GM10248 (cell line): Measurements from ENCODE around the gene ESF1.

Experiments used
- CTCF ChIA-PET: fragments of 300-600 bp; sonication (Branson Sonifier 250); formaldehyde crosslinking; extraction: SDS; loops from one replicate; lab custom pipeline; 2021; ENCODE audit warnings: antibody characterized with exemption; lab: Yijun Ruan, JAX
- POLR2A ChIA-PET: fragments of 350-650 bp; sonication (Branson Sonifier 250); formaldehyde crosslinking; extraction: SDS; loops from one replicate; lab custom pipeline; 2020; ENCODE audit warnings: antibody characterized with exemption; lab: Yijun Ruan, JAX
- DNase-seq: peaks from one replicate; pipeline ENCODE4 v3.0.0; 2012; ENCODE audit errors: extremely low spot score
- TF ChIP-seq, protein P1 (sequence below): IDR thresholded peaks from 2 replicates; pipeline ENCODE4 v1.5.1; 2012; ENCODE audit warnings: mild to moderate bottlenecking, low read depth; ENCODE audit errors: extremely low read depth, missing control alignments, control extremely low read depth

Gene ESF1

DNA sequence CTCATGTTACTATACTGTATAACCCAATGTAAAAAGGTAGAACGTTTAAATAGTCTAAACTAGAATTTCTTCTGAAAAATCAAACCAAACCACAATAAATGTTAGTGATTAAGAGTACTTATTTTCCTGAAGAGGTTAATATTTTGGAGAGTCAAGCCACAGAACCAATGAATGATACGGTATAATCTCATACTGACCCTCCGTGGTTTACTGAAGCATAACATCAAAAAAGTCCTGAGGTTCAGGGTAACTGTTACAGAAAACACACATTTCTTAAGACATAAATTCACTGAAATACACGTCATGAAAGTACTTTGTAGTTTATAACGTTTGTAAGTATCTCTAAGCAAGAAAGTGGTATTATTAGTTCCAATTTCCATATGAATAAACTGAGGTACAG, 28.9 kb downstream of the ESF1 start:
- POLR2A ChIA-PET: no interaction called here
- TF ChIP-seq, protein P1, sequence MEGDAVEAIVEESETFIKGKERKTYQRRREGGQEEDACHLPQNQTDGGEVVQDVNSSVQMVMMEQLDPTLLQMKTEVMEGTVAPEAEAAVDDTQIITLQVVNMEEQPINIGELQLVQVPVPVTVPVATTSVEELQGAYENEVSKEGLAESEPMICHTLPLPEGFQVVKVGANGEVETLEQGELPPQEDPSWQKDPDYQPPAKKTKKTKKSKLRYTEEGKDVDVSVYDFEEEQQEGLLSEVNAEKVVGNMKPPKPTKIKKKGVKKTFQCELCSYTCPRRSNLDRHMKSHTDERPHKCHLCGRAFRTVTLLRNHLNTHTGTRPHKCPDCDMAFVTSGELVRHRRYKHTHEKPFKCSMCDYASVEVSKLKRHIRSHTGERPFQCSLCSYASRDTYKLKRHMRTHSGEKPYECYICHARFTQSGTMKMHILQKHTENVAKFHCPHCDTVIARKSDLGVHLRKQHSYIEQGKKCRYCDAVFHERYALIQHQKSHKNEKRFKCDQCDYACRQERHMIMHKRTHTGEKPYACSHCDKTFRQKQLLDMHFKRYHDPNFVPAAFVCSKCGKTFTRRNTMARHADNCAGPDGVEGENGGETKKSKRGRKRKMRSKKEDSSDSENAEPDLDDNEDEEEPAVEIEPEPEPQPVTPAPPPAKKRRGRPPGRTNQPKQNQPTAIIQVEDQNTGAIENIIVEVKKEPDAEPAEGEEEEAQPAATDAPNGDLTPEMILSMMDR: no peak
- no peak for DNase-seq
- CTCF ChIA-PET: interaction anchor here (1.3 to 4.5 kb wide), 3 partner anchors 10 to 32 kb away, joined by 3 to 30 read pairs (median 7); no protein-coding TSS in a partner anchor

DNA sequence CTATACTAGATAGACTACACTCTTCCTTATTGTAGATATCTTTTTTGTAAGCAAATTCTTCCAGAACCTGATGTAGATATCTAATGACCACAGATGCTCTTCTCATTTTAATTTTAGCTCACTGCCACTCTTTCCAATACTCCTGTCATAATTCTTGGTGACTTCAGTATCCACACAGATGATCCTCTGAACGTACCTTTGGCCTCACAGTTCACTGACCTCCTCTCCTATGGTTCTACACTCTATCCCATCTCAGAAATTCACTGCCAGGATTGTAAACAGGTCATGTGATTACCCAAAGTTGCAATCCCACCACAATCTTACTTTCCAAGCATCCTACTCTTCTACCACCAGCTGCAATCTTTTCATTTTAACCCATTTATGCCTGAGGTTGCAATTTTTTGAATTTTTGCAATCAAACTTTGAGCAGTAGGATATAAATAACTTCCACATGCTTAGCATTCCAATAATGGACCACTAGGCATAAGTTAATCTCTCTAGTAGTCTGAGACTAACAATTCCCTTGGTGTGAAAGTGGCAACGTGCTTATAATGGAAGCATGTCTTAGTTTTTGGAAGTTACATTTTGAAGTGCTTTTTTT, 31.2 kb downstream of the ESF1 start:
- ChIA-PET POLR2A (no interaction called here), CTCF (interaction anchor here (2.6 kb wide), 1 partner anchor 10 kb away, joined by 9 read pairs; no protein-coding TSS in a partner anchor)
- TF ChIP-seq, protein P1: no peak
- no peak for DNase-seq

DNA sequence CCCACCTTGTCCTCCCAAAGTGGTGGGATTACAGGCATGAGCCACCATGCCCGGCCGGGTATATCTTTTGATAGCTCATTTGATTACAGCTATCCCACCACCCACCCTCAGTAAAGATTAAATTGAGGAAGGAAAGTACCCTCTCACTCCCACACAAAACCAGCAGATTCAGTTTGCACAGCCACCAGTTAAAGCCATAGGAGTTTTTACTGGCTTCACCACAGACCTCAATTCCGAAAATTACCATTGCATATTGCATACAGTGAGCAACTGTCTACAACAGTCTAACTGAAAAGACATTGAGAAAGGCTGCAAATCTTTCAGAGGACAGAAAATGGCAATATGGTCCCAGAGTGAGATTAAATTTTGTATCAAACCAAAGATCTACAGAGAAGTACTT, 34.9 kb downstream of the ESF1 start:
- CTCF ChIA-PET: interaction anchor here (1.1 to 2.3 kb wide), 3 partner anchors 9 to 139 kb away, joined by 4 to 5 read pairs (median 5); no protein-coding TSS in a partner anchor
- no peak for DNase-seq
- TF ChIP-seq, protein P1: no peak
- POLR2A ChIA-PET: no interaction called here

DNA sequence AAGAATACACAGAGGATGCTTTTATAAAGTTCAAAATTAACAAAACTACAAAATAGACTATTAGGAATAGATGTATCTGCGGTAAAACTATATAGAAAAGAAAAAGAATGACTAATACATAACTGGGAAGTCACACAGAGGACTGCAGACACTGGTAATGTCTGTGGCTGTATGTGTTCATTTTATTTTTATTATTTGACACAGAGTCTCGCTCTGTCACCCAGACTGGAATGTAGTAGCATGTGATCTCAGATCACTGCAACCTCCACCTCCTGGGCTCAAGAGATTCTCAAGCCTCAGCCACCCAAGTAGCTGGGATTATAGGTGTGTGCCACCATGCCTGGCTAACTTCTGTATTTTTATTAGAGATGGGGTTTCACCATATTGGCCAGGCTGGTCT, 38.9 kb downstream of the ESF1 start:
- no peak for DNase-seq
- ChIA-PET CTCF (interaction anchor here (1.0 to 2.5 kb wide), 2 partner anchors 9 to 13 kb away, joined by 3 to 7 read pairs; no protein-coding TSS in a partner anchor), POLR2A (no interaction called here)
- TF ChIP-seq, protein P1: no peak

DNA sequence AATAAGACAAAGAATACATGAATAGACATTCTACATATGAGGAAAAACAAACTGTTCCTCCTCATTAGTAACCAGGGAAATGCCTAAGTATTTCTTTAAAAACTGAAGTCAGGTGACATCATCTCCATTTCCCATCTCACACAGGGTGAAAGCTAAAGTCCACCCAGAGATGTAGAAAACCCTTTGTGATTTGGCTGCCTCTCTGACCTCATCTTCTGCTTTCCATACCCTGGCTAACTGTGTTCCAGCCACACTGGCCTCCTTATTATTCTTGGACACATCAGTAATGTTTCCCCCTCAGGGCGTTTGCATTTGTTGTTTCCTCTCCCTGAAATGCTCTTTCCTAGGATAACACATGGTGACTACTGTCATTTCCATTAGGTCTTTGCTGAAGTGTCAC, 40.4 kb downstream of the ESF1 start:
- TF ChIP-seq, protein P1: no peak
- no peak for DNase-seq
- ChIA-PET POLR2A (no interaction called here), CTCF (interaction anchor here (2.5 kb wide), 1 partner anchor 10 kb away, joined by 7 read pairs; no protein-coding TSS in a partner anchor)

DNA sequence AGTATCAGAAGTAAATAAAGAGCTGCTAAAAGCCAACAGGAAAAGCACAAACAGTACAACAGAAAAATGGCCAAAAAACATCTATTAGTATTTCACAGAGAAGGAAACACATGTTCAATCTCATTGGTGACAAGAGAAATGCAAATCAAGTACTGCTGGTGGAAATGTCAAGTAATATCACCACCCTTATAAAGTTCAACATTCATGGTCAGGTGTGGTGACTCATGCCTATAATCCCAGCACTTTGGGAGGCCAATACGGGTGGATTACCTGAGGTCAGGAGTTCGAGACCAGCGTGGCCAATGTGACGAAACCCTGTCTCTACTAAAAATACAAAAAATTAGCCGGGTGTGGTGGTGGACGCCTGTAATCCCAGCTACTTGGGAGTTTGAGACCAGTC, 42.8 kb downstream of the ESF1 start:
- POLR2A ChIA-PET: no interaction called here
- CTCF ChIA-PET: interaction anchor here (1.3 kb wide), 1 partner anchor 20 kb away, joined by 4 read pairs; no protein-coding TSS in a partner anchor
- TF ChIP-seq, protein P1: no peak
- no peak for DNase-seq
